Loucy (cell line): Measurements from ENCODE around the gene TOX3.

Experiments used
- CTCF ChIP-seq: fragments of 200-600 bp; sonication (generic); conservative IDR thresholded peaks from 2 replicates; pipeline ENCODE4 v1.5.1; 2014; ENCODE audit warnings: mild to moderate bottlenecking, antibody characterized with exemption, low read length
- EZH2phosphoT487 ChIP-seq: fragments of 200-600 bp; IDR thresholded peaks from 2 replicates; pipeline ENCODE4 v1.6.1; 2018; ENCODE audit warnings: antibody characterized with exemption, mild to moderate bottlenecking, moderate library complexity, borderline replicate concordance

DNA sequence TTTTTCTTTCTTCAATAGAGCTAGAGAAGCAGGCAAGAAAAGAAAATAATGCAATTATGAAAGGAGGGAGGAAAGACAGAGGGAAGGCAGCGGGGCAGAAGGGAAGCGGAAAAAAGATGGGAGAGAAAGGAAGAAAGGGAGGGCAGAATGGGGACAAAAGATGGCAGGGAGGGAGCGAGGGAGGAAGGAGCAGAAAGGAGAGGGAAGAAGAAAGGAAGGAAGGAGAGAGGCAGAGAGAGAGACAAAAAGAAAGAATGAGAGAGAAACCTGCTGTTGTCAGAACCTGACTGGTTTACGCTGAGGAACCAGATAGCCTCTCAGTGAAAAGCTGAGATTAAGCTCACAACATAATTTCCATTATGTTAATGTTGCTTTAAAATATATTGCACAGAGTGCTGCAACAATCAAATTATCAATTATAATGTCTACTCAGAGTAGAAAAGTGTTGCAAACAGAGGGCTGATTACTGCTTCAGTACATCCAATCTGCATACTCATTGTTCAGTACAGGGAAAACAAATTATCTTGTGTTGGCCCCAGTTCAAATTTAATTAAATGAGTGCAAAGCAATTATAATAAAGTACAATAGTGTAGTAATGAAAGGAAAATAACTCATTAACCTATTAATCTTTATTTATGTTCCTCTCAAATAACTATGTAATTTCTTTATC, 32.0 kb upstream of the TOX3 start:
- TF ChIP-seq CTCF (no peak), EZH2phosphoT487 (no peak)
